ENCODE results near the gene GRK1.

- TF ChIP-seq POLR2AphosphoS5 (IDR thresholded peaks at IDR 0.05; ENCODE audit: low read depth, low read length) = no peak
- no peak for TF ChIP-seq CTCF (IDR thresholded peaks at IDR 0.05; ENCODE audit: control extremely low read depth in 1 of 3, insufficient read depth in 1 of 3, low read depth in 1 of 3, low read length in 3 of 3)
- TF ChIP-seq CBX5 (IDR thresholded peaks at IDR 0.05; ENCODE audit: low read depth, low read length) = no peak
- TF ChIP-seq TAF7 (optimal IDR thresholded peaks at IDR 0.05; ENCODE audit: borderline replicate concordance, low read depth, low read length) = no peak
- no peak for TF ChIP-seq POLR2A (IDR thresholded peaks at IDR 0.05; ENCODE audit: control extremely low read depth in 1 of 2, low read depth in 2 of 2, low read length in 2 of 2)
- no peak for TF ChIP-seq CEBPB (IDR thresholded peaks at IDR 0.05; ENCODE audit: low read depth, low read length)
- no peak for TF ChIP-seq CREB1 (IDR thresholded peaks at IDR 0.05)
- no peak for TF ChIP-seq YY1 (IDR thresholded peaks at IDR 0.05; ENCODE audit: low read depth, low read length)
- TF ChIP-seq EP300 (IDR thresholded peaks at IDR 0.05; ENCODE audit: borderline replicate concordance in 1 of 2, low read depth in 2 of 2, low read length in 2 of 2) = no peak
- no peak for TF ChIP-seq RFX5 (IDR thresholded peaks at IDR 0.05; ENCODE audit: borderline replicate concordance, low read depth, low read length)
Measured at GRCh38 chr13:113746143-113746525, 79.1 kb downstream of the GRK1 start.
